ENCODE measurements around the gene UNC13D. TPM values are rescaled to one million over a fixed set of nuclear protein-coding genes. Genes with fewer than 3 reads are reported as not detected.
A peak's percentile ranks its signal among the peaks of the same experiment; 100 is the strongest.

UNC13D gene
- total RNA-seq, 4 donors from 2014 or later = 3.0 to 48.3 (median 16.2) TPM

DNA sequence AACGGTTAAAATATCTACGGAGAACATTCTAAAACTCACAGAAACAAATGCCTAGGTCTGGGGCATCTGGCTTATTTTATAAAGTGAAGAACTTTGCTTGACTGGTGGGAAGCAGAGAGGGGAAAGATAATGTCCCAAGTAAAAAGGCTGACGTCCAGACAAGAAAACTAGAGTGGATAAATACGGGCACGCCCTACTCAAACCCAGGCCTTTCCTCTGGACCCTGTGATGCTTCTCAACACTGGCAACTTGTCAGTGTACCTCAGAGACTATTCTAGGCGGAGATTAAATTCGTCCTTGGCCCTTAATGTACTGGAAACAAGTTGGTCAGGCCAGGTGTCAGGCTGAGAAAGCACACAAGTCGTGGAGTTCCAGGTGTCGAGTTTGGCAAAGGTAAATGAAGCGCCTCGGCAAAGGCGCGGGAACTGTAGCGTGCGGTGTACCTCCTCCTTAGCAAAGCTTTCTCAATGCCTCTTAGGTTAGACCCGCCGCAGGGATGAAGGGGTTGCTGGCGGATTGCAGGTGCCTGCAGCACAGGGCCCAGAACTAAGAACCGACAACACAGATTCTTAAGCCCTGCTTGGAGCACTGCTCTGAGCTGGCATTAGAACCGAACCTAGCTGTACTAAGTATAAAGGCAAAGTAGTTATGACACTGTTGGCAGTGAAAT is 60.3 kb downstream of the UNC13D start:
- TF ChIP-seq, protein P1, sequence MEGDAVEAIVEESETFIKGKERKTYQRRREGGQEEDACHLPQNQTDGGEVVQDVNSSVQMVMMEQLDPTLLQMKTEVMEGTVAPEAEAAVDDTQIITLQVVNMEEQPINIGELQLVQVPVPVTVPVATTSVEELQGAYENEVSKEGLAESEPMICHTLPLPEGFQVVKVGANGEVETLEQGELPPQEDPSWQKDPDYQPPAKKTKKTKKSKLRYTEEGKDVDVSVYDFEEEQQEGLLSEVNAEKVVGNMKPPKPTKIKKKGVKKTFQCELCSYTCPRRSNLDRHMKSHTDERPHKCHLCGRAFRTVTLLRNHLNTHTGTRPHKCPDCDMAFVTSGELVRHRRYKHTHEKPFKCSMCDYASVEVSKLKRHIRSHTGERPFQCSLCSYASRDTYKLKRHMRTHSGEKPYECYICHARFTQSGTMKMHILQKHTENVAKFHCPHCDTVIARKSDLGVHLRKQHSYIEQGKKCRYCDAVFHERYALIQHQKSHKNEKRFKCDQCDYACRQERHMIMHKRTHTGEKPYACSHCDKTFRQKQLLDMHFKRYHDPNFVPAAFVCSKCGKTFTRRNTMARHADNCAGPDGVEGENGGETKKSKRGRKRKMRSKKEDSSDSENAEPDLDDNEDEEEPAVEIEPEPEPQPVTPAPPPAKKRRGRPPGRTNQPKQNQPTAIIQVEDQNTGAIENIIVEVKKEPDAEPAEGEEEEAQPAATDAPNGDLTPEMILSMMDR (IDR thresholded peaks at IDR 0.05) = no peak
- TF ChIP-seq POLR2AphosphoS5 (IDR thresholded peaks at IDR 0.05) (no peak), EP300 (IDR thresholded peaks at IDR 0.05; ENCODE audit: low read depth) (no peak), POLR2A (IDR thresholded peaks at IDR 0.05) (no peak)
- Histone ChIP-seq H3K36me3 (peaks cover 0 to 1% (median 0%) of the 10 kb centered on the region in 4 donors), H3K27me3 (no peaks in the 10 kb centered on the region), H3K27ac (peak overlapping the region; percentile 95 to 100 (median 98)), H3K9me3 (no peaks in the 10 kb centered on the region), H3K4me1 (peaks cover 25 to 52% (median 31%) of the 10 kb centered on the region in 4 donors), H3K4me3 (peak overlapping the region in 3 of 4 donors; percentile 67 to 84 (median 67))
- in situ Hi-C loops (cut with MboI; ENCODE audit: low pct_ligation_motif_present in 1 of 4, low pct_unique_long_range_greater_than_20kb in 1 of 4, low sequenced_read_pairs in 3 of 4) (no loop called here), intact Hi-C loops (cut with DNase I; ENCODE audit: low total_unique reads) (loop anchor here (10.0 kb wide), 2 partner anchors 71 to 941 kb away; partner anchors contain the start of genes JMJD6, METTL23 and WBP2)
- DNase-seq = peak; percentile 44
- WGBS, 2 donors (ENCODE audit: low coverage in 1 of 2) = 58 to 68% methylated on average over 17 to 20 of the region's 20 CpGs

DNA sequence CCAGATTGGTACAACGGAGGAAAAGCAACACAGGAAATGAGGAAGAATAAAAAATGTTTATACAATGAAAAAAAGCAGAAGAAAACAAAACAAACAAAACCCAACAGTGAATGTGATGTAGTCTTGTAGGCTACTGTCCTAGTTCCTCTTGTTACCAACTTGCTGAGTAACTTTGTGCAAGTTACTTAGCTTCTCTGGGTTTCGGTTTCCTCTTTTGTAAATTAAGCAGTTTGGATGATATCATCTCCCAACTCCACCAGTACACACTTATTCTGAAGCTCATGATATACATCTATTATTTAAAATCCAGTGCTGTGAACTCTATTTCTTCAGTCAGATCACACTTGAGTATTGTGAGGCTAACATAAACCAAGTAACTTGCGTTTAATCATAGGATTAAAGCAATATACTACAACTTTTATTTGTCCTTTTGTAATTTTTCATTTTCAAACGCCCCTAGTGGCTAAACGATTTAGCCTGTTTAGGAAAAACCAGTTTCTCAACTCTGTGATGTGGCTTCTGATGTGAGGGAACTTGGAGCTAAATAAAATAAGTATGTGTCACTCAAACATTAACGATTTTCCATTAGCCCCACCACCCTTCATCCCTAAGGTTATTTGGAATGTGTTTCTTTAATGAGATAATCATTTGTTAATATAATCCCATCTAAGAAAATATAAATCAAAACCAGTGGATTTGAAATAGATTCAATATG is 61.0 kb downstream of the UNC13D start:
- H3K36me3 ChIP-seq = peaks cover 0 to 8% (median 0%) of the 10 kb centered on the region in 4 donors
- H3K27ac ChIP-seq = peak overlapping the region; percentile 95 to 100 (median 98)
- peak overlapping the region in 1 of 4 donors; percentile 14 for H3K4me3 ChIP-seq
- H3K9me3 ChIP-seq = no peaks in the 10 kb centered on the region
- peaks cover 25 to 53% (median 32%) of the 10 kb centered on the region in 4 donors for H3K4me1 ChIP-seq
- intact Hi-C loops (cut with DNase I; ENCODE audit: low total_unique reads) = loop anchor here (10.0 kb wide), 2 partner anchors 72 to 942 kb away; partner anchors contain the start of genes JMJD6, METTL23 and WBP2
- TF ChIP-seq, protein P1 (IDR thresholded peaks at IDR 0.05) = peak; percentile 71 to 91 (median 73)
- TF ChIP-seq EP300 (IDR thresholded peaks at IDR 0.05; ENCODE audit: low read depth) = no peak
- no peaks in the 10 kb centered on the region for H3K27me3 ChIP-seq
- no peak for DNase-seq
- in situ Hi-C loops (cut with MboI; ENCODE audit: low pct_ligation_motif_present in 1 of 4, low pct_unique_long_range_greater_than_20kb in 1 of 4, low sequenced_read_pairs in 3 of 4) = no loop called here
- 2 to 3% methylated on average over 6 of the region's 6 CpGs for WGBS, 2 donors (ENCODE audit: low coverage in 1 of 2)

DNA sequence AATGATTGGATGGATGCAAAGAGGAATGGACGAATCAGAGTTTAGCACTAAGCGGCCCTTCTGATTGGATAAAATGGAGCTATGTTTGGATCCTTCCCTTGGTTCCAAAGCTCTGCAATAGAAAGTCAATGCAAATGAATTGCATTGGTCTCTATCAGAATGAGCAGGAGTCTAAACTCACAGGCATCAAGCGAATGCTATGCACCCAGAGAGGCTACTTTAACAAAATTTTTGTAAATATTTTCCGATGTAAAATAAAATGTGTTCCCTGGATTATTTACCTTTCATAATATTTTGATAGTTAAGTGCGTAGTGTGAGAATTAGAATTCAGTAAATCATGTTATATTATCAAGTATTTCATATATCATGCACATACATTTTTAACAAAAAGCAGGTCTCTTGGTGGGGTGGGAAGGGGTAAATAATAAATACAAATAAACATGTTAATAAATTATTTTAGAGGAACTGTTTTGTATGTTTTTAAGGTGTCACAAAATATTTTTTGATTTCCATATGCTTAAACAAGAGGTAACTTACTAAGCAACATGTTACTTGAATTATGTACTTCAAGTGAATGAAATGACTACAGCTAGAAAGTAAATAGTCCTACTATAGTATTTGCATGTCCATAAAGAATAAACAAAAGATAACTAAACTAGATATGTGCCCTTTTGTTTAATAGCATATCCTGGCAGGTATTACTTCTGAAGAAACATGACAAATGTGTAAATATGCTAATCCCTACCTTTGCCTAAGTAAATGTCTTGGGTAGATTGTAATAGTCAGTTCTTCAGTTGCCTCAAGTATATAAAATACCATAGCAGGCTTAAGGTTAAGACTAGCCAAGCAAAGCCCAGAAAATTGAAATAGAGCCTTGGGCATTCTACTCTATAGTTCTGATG is 64.0 kb downstream of the UNC13D start:
- DNase-seq = no peak
- Histone ChIP-seq H3K27ac (peak overlapping the region; percentile 80 to 100 (median 98)), H3K36me3 (peaks cover 0 to 19% (median 5%) of the 10 kb centered on the region in 4 donors), H3K27me3 (no peaks in the 10 kb centered on the region), H3K4me3 (no peak overlapping the region), H3K9me3 (no peaks in the 10 kb centered on the region), H3K4me1 (peaks cover 13 to 55% (median 38%) of the 10 kb centered on the region in 4 donors)
- intact Hi-C loops (cut with DNase I; ENCODE audit: low total_unique reads) (loop anchor here (10.0 kb wide), 2 partner anchors 75 to 945 kb away; partner anchors contain the start of genes JMJD6, METTL23 and WBP2), in situ Hi-C loops (cut with MboI; ENCODE audit: low pct_ligation_motif_present in 1 of 4, low pct_unique_long_range_greater_than_20kb in 1 of 4, low sequenced_read_pairs in 3 of 4) (no loop called here)
- TF ChIP-seq EP300 (IDR thresholded peaks at IDR 0.05; ENCODE audit: low read depth) (no peak), POLR2A (IDR thresholded peaks at IDR 0.05) (no peak), POLR2AphosphoS5 (IDR thresholded peaks at IDR 0.05) (no peak)
- TF ChIP-seq, protein P1 (IDR thresholded peaks at IDR 0.05) = no peak
- 20 to 21% methylated on average over 5 of the region's 5 CpGs for WGBS, 2 donors (ENCODE audit: low coverage in 1 of 2)

All from transverse colon (tissue), 4 donors.